ENCODE results near the gene ADD1.

GRCh38 chr4:2832309-2832980 lies 11.2 kb upstream of the ADD1 start:
- TF ChIP-seq, protein P1, sequence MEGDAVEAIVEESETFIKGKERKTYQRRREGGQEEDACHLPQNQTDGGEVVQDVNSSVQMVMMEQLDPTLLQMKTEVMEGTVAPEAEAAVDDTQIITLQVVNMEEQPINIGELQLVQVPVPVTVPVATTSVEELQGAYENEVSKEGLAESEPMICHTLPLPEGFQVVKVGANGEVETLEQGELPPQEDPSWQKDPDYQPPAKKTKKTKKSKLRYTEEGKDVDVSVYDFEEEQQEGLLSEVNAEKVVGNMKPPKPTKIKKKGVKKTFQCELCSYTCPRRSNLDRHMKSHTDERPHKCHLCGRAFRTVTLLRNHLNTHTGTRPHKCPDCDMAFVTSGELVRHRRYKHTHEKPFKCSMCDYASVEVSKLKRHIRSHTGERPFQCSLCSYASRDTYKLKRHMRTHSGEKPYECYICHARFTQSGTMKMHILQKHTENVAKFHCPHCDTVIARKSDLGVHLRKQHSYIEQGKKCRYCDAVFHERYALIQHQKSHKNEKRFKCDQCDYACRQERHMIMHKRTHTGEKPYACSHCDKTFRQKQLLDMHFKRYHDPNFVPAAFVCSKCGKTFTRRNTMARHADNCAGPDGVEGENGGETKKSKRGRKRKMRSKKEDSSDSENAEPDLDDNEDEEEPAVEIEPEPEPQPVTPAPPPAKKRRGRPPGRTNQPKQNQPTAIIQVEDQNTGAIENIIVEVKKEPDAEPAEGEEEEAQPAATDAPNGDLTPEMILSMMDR (conservative IDR thresholded peaks at IDR 0.05 in 1 of 2, IDR thresholded peaks at IDR 0.05 in 1 of 2; ENCODE audit: low read depth in 1 of 2, low read length in 2 of 2): no peak
- no peak for TF ChIP-seq EZH2 (IDR thresholded peaks at IDR 0.05; ENCODE audit: low read length, missing control alignments)

All from fibroblast of lung (primary cell).